Activated naive CD8-positive, alpha-beta T cell treated with anti-CD3 and anti-CD28 coated beads for 36 hours (primary cell): ENCODE data around the gene REPS1. TPM values are rescaled to one million over a fixed set of nuclear protein-coding genes. Genes with fewer than 3 reads are reported as not detected.

Experiments
- DNase-seq: peaks from one replicate; pipeline ENCODE4 v3.0.0; 2021
- H3K27ac Mint-ChIP-seq: one replicate; pipeline ENCODE4 v1.8.0; 2022; ENCODE audit warnings: mild to moderate bottlenecking, moderate library complexity, mixed read lengths
- H3K27me3 Mint-ChIP-seq: one replicate; pipeline ENCODE4 v1.8.0; 2022; ENCODE audit warnings: mild to moderate bottlenecking, mixed read lengths
- H3K36me3 Mint-ChIP-seq: one replicate; pipeline ENCODE4 v1.8.0; 2021; ENCODE audit warnings: mild to moderate bottlenecking, mixed read lengths
- H3K4me1 Mint-ChIP-seq: one replicate; pipeline ENCODE4 v1.8.0; 2021; ENCODE audit warnings: mixed read lengths
- H3K4me3 Mint-ChIP-seq: one replicate; pipeline ENCODE4 v1.8.0; 2022; ENCODE audit warnings: mild to moderate bottlenecking, moderate library complexity, mixed read lengths
- H3K9me3 Mint-ChIP-seq: one replicate; pipeline ENCODE4 v1.8.0; 2022; ENCODE audit warnings: mixed read lengths
- total RNA-seq, 2 experiments: library from RNA; stranded (reverse); gene quantifications; one replicate each; pipeline ENCODE4 v1.2.3, GENCODE V29; 2021

The REPS1 gene
- total RNA-seq, 2 experiments from 2014 or later, result 59.7 to 73.2 TPM

- H3K4me3 Mint-ChIP-seq, result no peak overlapping the region
- DNase-seq, result no peak
- H3K4me1 Mint-ChIP-seq, result peaks cover 5% of the 10 kb centered on the region
- no peaks in the 10 kb centered on the region for H3K36me3 Mint-ChIP-seq
- H3K27me3 Mint-ChIP-seq, result no peaks in the 10 kb centered on the region
- H3K9me3 Mint-ChIP-seq, result no peaks in the 10 kb centered on the region
- no peak overlapping the region for H3K27ac Mint-ChIP-seq
Measured at GRCh38 chr6:138885156-138885819, 102.8 kb downstream of the REPS1 start.

DNA sequence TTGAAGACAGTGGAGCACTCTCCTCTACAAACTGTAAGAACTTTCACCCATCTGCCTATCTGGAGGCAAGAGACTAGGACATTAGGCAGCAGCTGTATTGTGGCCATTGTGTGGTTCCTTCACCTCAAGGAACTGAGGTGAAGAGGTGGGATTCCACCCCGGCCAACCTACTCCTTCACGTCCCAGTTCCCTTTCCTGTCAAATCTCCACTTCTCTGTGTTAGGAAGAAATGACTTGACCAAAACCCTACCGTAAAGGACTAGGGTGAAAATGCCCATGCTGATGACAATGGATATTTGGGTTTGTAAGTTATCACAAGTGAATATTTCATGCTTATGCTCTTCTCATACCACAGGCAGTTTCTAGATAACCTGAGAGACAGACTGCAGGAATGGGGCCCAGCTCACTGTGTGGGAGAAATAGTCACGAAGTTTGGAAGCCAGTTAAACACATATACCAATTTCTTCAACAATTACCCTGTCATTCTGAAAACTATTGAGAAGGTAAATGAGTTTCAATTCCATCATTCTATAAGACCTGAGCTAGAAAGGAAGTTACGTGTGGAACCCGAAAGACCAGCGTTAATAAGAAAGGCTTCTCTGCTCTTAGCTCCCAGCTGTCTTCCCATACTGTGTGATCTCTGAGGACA lies 105.6 kb downstream of the REPS1 start:
- H3K4me1 Mint-ChIP-seq, result peaks cover 5% of the 10 kb centered on the region
- H3K27me3 Mint-ChIP-seq, result no peaks in the 10 kb centered on the region
- H3K4me3 Mint-ChIP-seq, result no peak overlapping the region
- no peaks in the 10 kb centered on the region for H3K9me3 Mint-ChIP-seq
- no peak overlapping the region for H3K27ac Mint-ChIP-seq
- no peaks in the 10 kb centered on the region for H3K36me3 Mint-ChIP-seq
- DNase-seq, result no peak

- Mint-ChIP-seq H3K36me3 (no peaks in the 10 kb centered on the region), H3K4me1 (peaks cover 4% of the 10 kb centered on the region), H3K9me3 (no peaks in the 10 kb centered on the region), H3K27ac (no peak overlapping the region), H3K4me3 (no peak overlapping the region), H3K27me3 (no peaks in the 10 kb centered on the region)
- DNase-seq, result no peak
Measured at GRCh38 chr6:138873191-138873590, 114.9 kb downstream of the REPS1 start.

GRCh38 chr6:138869398-138869797 lies 118.7 kb downstream of the REPS1 start:
- no peak for DNase-seq
- peaks cover 3% of the 10 kb centered on the region for H3K27me3 Mint-ChIP-seq
- no peaks in the 10 kb centered on the region for H3K36me3 Mint-ChIP-seq
- H3K4me1 Mint-ChIP-seq, result peaks cover 4% of the 10 kb centered on the region
- no peak overlapping the region for H3K27ac Mint-ChIP-seq
- H3K9me3 Mint-ChIP-seq, result no peaks in the 10 kb centered on the region
- no peak overlapping the region for H3K4me3 Mint-ChIP-seq

GRCh38 chr6:138868181-138868580 lies 119.9 kb downstream of the REPS1 start:
- Mint-ChIP-seq H3K27me3 (peaks cover 3% of the 10 kb centered on the region), H3K4me1 (peaks cover 4% of the 10 kb centered on the region), H3K27ac (no peak overlapping the region), H3K36me3 (no peaks in the 10 kb centered on the region), H3K4me3 (no peak overlapping the region), H3K9me3 (no peaks in the 10 kb centered on the region)
- DNase-seq, result no peak

DNA sequence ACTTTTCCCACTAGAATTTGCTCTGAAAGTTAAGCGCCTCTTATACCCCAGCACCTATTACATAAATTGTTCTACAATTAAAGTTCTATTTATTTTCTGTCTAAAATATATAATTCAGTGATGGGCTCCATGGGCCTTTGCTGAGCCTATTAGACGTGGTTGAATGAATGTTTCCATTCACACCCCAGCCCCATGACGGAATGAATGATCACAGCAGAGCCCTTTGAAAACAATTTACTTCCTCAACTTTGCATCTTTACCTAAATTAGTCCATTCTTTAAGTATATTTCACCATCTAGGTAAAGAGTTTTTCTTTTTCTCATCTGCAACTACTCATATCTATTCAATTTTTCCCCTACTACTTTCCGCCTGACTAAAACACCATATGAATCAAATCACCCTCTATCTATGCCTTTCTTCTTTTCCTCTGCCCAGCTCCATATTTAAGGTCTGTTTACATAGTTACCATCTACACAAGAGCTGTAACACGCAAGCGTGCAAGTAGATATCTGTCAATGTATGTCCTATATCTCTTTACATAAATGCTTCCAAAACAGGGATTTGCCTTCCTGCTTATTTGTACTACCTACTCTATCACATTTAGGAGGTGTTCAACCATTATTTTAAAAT lies 122.5 kb downstream of the REPS1 start:
- no peaks in the 10 kb centered on the region for H3K9me3 Mint-ChIP-seq
- DNase-seq, result no peak
- H3K27ac Mint-ChIP-seq, result no peak overlapping the region
- peaks cover 10% of the 10 kb centered on the region for H3K27me3 Mint-ChIP-seq
- no peak overlapping the region for H3K4me3 Mint-ChIP-seq
- H3K36me3 Mint-ChIP-seq, result no peaks in the 10 kb centered on the region
- H3K4me1 Mint-ChIP-seq, result peaks cover 4% of the 10 kb centered on the region

DNA sequence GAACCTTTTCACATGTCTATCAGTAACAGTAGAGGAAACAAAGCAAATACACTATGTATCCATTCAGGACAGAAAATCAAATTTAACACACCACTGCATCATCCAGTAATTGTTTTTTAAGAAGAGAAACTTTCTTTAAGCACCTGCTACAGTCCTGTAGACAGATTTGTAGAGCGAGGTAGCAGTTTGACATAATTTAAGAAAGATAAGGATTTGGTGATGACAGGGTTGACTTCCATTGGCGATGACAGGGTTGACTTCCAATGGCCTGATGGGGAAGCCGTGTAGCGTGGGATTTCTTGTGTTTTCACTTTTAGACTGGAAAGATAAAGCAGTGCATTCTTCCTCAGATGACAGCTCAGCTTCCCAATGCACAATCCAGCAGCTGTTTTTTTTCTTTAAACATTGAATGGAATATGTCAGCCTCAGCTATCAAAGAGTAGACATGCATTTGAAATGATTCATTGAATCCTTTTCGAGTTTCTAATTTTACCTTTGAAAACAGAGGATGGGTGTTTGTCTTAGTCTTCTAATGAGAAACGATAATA lies 123.6 kb downstream of the REPS1 start:
- peaks cover 10% of the 10 kb centered on the region for H3K27me3 Mint-ChIP-seq
- H3K27ac Mint-ChIP-seq, result no peak overlapping the region
- no peak overlapping the region for H3K4me3 Mint-ChIP-seq

GRCh38 chr6:138863321-138863720 lies 124.7 kb downstream of the REPS1 start:
- H3K9me3 Mint-ChIP-seq, result no peaks in the 10 kb centered on the region
- no peak overlapping the region for H3K27ac Mint-ChIP-seq
- H3K4me1 Mint-ChIP-seq, result no peaks in the 10 kb centered on the region
- DNase-seq, result no peak
- no peak overlapping the region for H3K4me3 Mint-ChIP-seq
- no peaks in the 10 kb centered on the region for H3K36me3 Mint-ChIP-seq
- peaks cover 10% of the 10 kb centered on the region for H3K27me3 Mint-ChIP-seq

More for the DNA sequence above, 123.6 kb downstream of the REPS1 start:
- Mint-ChIP-seq H3K9me3 (no peaks in the 10 kb centered on the region), H3K36me3 (no peaks in the 10 kb centered on the region), H3K4me1 (no peaks in the 10 kb centered on the region)
- no peak for DNase-seq

DNA sequence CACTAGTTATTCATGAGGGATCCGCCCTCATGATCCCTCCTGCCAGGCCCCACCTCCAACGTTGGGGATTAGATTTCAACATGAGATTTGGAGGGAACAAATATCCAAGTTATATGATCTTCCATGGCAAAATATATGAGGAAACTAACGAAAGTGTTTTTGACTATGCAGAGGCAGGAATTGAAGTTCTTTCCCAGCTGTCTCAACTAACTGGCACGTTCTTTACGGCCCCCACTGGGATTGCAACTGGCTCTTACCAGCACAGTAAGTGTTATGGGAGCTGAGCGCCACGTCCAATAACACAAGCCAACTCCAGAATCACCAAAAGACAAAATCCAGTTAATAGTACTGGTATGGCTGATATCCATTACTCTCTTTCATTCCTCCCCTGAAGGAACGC lies 125.6 kb downstream of the REPS1 start:
- Mint-ChIP-seq H3K27me3 (peaks cover 10% of the 10 kb centered on the region), H3K27ac (no peak overlapping the region), H3K36me3 (no peaks in the 10 kb centered on the region), H3K4me3 (no peak overlapping the region), H3K4me1 (no peaks in the 10 kb centered on the region), H3K9me3 (no peaks in the 10 kb centered on the region)
- DNase-seq, result no peak

DNA sequence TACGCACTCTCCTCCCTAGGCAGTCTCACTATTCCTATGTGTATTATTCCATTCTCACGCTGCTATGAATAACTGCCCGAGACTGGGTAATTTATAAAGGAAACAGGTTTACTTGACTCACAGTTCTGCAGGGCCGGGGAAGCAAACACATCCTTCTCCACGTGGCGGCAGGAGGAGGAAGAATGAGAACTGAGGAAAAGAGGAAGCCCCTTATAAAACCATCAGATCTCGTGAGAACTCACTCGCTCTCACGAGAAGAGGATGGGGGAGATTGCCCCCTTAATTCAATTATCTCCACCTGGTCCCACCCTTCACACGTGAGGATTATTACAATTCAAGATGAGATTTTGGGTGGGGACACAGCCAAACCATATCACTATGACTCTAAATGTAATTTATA lies 130.3 kb downstream of the REPS1 start:
- H3K4me1 Mint-ChIP-seq, result no peaks in the 10 kb centered on the region
- DNase-seq, result no peak
- no peak overlapping the region for H3K27ac Mint-ChIP-seq
- peaks cover 6% of the 10 kb centered on the region for H3K27me3 Mint-ChIP-seq
- no peaks in the 10 kb centered on the region for H3K9me3 Mint-ChIP-seq
- H3K36me3 Mint-ChIP-seq, result no peaks in the 10 kb centered on the region
- no peak overlapping the region for H3K4me3 Mint-ChIP-seq

DNA sequence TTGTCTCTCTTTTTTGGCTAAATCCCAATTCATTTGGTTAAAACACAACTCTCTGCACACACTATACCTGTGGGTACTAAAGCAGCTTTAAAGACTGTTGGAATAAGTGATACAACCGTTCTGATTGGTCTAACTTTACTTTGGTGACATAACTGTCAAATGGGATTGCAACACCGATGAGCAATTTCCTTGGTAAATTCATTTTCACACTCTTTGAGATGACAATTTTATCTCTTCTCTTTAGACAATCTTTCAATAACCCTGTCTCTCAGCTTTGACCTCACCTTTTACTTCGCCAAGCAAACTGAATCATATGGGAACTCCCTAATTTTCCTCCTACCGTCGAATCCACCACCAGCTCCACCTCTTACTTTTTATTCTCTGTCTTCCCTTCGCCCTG lies 131.4 kb downstream of the REPS1 start:
- DNase-seq, result no peak
- no peak overlapping the region for H3K4me3 Mint-ChIP-seq
- H3K36me3 Mint-ChIP-seq, result no peaks in the 10 kb centered on the region
- no peak overlapping the region for H3K27ac Mint-ChIP-seq
- H3K4me1 Mint-ChIP-seq, result no peaks in the 10 kb centered on the region
- no peaks in the 10 kb centered on the region for H3K9me3 Mint-ChIP-seq
- H3K27me3 Mint-ChIP-seq, result peaks cover 6% of the 10 kb centered on the region

Other genes with a start within 250 kb of the REPS1 start
- 10 to 100 TPM; 15.5 to 16.6 TPM for gene CCDC28A, start 214.5 kb downstream of the REPS1 start, total RNA-seq
- gene ECT2L, start 192.2 kb downstream of the REPS1 start, total RNA-seq, result not detected
- gene ABRACL, start 40.5 kb upstream of the REPS1 start, total RNA-seq, result 100 to 1,000 TPM; 192 to 196 TPM
- gene HECA, start 146.8 kb upstream of the REPS1 start, total RNA-seq, result 10 to 100 TPM; 39.2 to 39.9 TPM